Tibial artery (tissue), 4 donors: ENCODE measurements around the gene SMIM43.
"Not testable (repeated sequence)": the region's sequence is repeated elsewhere in the genome, so short reads cannot be mapped to it uniquely, and the experiment has no call there.

ENCODE experiments used
- DNase-seq, 2 donors: peaks; one replicate each; pipeline ENCODE4 v3.0.0-alpha.2; 2019
- H3K27ac ChIP-seq, 2 donors: fragments of 200-600 bp; sonication (generic) in 1 of 2; 1 replicate in 1 of 2; 2 replicates in 1 of 2; pipeline ENCODE4 v1.5.1; 2018 to 2019; ENCODE audit warnings: mild to moderate bottlenecking in 1 of 2
- H3K27me3 ChIP-seq, 2 donors: fragments of 200-600 bp; sonication (generic) in 1 of 2; one replicate each; pipeline versions ENCODE4 v1.5.1 to v1.6.0; 2016 to 2019
- H3K36me3 ChIP-seq, 3 donors: fragments of 200-600 bp; sonication (generic) in 2 of 3; one replicate each; pipeline ENCODE4 v1.5.1; 2016 to 2019; ENCODE audit warnings: mild to moderate bottlenecking in 2 of 3
- H3K4me1 ChIP-seq, 4 donors: fragments of 200-600 bp; sonication (generic) in 2 of 4; 1 replicate in 3 of 4; 2 replicates in 1 of 4; pipeline ENCODE4 v1.5.1; 2016 to 2019
- H3K4me3 ChIP-seq, 2 donors: fragments of 200-600 bp; sonication (generic) in 1 of 2; 1 replicate in 1 of 2; 2 replicates in 1 of 2; pipeline ENCODE4 v1.5.1; 2018 to 2019; ENCODE audit warnings: mild to moderate bottlenecking in 2 of 2
- H3K9me3 ChIP-seq, 3 donors: fragments of 200-600 bp; sonication (generic) in 1 of 3; one replicate each; pipeline ENCODE4 v1.5.1; 2016 to 2019
- intact Hi-C: fragments of 100-400 bp; cut with DNase I; formaldehyde crosslinking; loops from one replicate; pipeline ENCODE4 v1.15.0; 2023; ENCODE audit warnings: low total_unique reads
- TF ChIP-seq, protein P1 (sequence below), 2 experiments: fragments of 200-600 bp in 1 of 2; fragments of 450-650 bp in 1 of 2; IDR thresholded peaks; one replicate each; pipeline ENCODE4 v1.5.1; 2017 to 2019; ENCODE audit warnings: antibody characterized with exemption in 2 of 2, mild to moderate bottlenecking in 1 of 2, moderate library complexity in 1 of 2

Gene SMIM43

DNA sequence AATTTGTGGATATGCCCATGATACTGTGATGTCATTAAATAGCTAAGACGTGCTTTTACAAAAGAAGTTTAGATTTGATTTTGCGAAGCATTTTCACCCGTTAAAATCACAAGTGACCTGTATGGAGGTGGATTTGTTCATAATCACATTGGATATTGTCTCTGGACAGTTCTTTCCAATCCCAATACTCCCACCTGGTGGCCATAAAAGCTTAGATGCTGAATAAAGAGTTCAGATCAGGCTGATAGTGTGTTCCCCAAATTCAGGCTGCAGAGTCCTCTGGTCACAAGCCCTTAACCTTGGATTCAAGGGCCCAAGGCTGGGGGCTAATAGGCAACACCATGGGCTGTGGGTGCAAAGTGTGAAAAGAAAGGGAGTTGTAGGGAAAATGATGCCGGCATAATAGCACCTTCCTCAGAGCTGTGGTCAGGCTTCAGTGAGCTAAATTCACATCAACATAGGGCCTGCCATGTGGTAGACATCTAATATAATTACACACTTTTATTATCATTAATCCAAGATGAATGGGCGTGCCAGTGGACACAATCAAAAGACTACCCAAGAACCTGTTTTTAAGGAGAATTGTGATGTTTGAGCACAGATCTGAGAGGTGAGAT lies 28.1 kb downstream of the SMIM43 start:
- Histone ChIP-seq H3K27ac (no peak overlapping the region), H3K4me1 (no peaks in the 10 kb centered on the region), H3K27me3 (peaks cover 0 to 3% of the 10 kb centered on the region in 2 donors), H3K4me3 (no peak overlapping the region), H3K9me3 (no peaks in the 10 kb centered on the region), H3K36me3 (no peaks in the 10 kb centered on the region)
- TF ChIP-seq, protein P1, sequence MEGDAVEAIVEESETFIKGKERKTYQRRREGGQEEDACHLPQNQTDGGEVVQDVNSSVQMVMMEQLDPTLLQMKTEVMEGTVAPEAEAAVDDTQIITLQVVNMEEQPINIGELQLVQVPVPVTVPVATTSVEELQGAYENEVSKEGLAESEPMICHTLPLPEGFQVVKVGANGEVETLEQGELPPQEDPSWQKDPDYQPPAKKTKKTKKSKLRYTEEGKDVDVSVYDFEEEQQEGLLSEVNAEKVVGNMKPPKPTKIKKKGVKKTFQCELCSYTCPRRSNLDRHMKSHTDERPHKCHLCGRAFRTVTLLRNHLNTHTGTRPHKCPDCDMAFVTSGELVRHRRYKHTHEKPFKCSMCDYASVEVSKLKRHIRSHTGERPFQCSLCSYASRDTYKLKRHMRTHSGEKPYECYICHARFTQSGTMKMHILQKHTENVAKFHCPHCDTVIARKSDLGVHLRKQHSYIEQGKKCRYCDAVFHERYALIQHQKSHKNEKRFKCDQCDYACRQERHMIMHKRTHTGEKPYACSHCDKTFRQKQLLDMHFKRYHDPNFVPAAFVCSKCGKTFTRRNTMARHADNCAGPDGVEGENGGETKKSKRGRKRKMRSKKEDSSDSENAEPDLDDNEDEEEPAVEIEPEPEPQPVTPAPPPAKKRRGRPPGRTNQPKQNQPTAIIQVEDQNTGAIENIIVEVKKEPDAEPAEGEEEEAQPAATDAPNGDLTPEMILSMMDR (IDR thresholded peaks at IDR 0.05) = peak; percentile 42 to 47
- intact Hi-C loops = loop anchor here (10.0 kb wide), 1 partner anchor 542 kb away; no protein-coding TSS in a partner anchor
- DNase-seq = peak in 1 of 2 donors; percentile 27

DNA sequence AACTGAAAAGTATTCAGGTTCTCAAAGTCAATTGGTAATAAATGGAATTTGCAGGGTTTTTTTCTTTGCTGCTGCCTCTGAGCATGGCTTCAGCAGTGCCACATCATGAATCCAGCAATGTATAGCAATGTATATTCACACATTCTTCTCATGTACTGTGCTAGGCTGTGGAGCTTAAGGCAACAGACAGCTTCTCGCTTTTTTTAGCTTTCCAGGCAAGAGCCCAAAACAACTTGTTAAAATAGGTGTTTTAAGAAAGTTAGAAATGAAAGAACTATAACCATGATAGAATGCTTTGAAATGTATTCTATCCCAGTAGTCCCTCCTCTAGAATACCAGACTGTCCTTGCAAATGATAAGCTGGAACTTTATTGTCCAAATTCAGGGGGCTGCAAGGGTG lies 30.4 kb downstream of the SMIM43 start:
- Histone ChIP-seq H3K9me3 (no peaks in the 10 kb centered on the region), H3K4me1 (no peaks in the 10 kb centered on the region), H3K36me3 (no peaks in the 10 kb centered on the region), H3K27me3 (peaks cover 0 to 3% of the 10 kb centered on the region in 2 donors), H3K27ac (no peak overlapping the region), H3K4me3 (no peak overlapping the region)
- DNase-seq = no peak
- TF ChIP-seq, protein P1 (IDR thresholded peaks at IDR 0.05) = no peak
- intact Hi-C loops = loop anchor here (10.0 kb wide), 1 partner anchor 540 kb away; no protein-coding TSS in a partner anchor

DNA sequence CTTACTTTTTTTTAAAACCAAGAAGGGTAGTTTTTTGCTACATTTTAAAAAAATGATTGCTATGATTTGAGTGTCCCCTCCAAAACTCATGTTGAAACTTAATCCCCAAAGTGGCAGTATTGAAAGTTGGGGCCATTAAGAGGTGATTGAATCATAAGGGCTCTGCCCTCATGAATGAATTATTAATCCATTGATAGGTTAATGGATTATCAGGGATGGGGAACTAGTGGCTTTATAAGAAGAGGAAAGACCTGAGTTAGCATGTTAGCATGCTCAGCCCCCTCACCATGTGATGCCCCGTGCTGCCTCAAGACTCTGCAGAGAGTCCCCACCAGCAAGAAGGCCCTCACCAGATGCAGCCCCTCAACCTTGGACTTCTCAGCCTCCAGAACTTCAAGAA lies 31.0 kb downstream of the SMIM43 start:
- Histone ChIP-seq H3K27ac (no peak overlapping the region), H3K36me3 (no peaks in the 10 kb centered on the region), H3K27me3 (peaks cover 0 to 3% of the 10 kb centered on the region in 2 donors), H3K4me3 (no peak overlapping the region), H3K9me3 (no peaks in the 10 kb centered on the region), H3K4me1 (no peaks in the 10 kb centered on the region)
- intact Hi-C loops = loop anchor here (10.0 kb wide), 1 partner anchor 539 kb away; no protein-coding TSS in a partner anchor
- TF ChIP-seq, protein P1 (IDR thresholded peaks at IDR 0.05) = no peak
- no peak for DNase-seq

DNA sequence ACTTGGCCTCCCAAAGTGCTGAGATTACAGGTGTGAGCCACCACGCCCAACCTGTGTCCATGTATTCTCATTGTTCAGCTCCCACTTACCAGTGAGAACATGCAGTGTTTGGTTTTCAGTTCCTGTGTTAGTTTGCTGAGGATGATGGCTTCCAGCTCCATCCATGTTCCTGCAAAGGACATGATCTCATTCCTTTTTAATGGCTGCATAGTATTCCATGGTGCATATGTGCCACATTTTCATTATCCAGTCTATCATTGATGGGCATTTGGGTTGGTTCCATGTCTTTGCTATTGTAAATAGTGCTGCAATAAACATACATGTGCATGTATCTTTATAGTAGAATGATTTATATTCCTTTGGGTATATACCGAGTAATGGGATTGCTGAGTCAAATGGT lies 35.2 kb downstream of the SMIM43 start:
- not testable (repeated sequence) for H3K4me3 ChIP-seq, H3K27ac ChIP-seq, H3K4me1 ChIP-seq, H3K36me3 ChIP-seq, H3K9me3 ChIP-seq, DNase-seq, H3K27me3 ChIP-seq
- intact Hi-C loops = loop anchor here (5.0 to 10.0 kb wide), 2 partner anchors 362 to 535 kb away; no protein-coding TSS in a partner anchor

DNA sequence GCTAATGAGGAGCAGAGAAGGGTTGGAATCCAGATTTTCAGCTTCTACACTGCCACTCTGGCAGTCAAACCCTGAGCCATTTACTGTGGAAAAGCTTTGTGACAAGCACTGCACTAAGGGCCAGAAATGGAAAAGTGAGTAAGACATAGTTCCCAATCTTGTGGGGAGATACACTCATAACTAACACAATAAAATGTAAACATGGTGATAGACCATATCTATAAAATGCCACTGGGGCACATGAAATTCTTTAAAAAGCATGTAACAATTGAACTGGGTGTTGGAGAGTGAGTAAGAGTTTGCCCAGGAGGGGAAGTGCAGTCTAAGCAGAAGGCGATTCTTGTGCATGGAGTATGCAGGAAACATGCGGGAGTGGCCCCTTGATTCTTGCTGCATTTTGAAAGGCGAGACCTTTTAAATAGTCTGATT lies 36.2 kb downstream of the SMIM43 start:
- no peaks in the 10 kb centered on the region for H3K9me3 ChIP-seq
- peaks cover 0 to 3% of the 10 kb centered on the region in 2 donors for H3K27me3 ChIP-seq
- no peak overlapping the region for H3K27ac ChIP-seq
- intact Hi-C loops = loop anchor here (5.0 kb wide), 1 partner anchor 362 kb away; no protein-coding TSS in a partner anchor
- no peak overlapping the region for H3K4me3 ChIP-seq
- no peak for DNase-seq
- no peaks in the 10 kb centered on the region for H3K4me1 ChIP-seq
- TF ChIP-seq, protein P1 (IDR thresholded peaks at IDR 0.05) = no peak
- no peaks in the 10 kb centered on the region for H3K36me3 ChIP-seq

DNA sequence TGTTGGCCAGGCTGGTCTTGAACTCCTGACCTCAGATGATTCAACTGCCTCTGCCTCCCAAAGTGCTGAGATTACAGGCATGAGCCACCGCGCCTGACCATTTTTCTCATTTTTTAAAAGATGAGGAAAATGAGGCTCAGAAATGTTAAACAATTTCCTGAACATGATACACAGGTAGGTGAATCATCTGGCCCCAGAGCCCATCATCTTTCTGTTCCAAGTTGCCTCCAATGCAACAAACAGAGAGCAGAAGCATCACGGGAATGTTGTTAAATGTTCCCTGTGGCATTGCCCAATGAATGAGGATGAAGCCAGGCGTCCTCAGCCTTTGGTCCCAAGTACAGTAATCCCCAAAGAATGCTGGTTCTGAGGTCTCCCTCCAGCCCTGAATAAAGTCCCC lies 36.9 kb downstream of the SMIM43 start:
- no peak overlapping the region for H3K27ac ChIP-seq
- no peaks in the 10 kb centered on the region for H3K9me3 ChIP-seq
- peaks cover 0 to 3% of the 10 kb centered on the region in 2 donors for H3K27me3 ChIP-seq
- DNase-seq = no peak
- intact Hi-C loops = loop anchor here (5.0 kb wide), 1 partner anchor 361 kb away; no protein-coding TSS in a partner anchor
- H3K36me3 ChIP-seq = no peaks in the 10 kb centered on the region
- no peaks in the 10 kb centered on the region for H3K4me1 ChIP-seq
- TF ChIP-seq, protein P1 (IDR thresholded peaks at IDR 0.05) = no peak
- no peak overlapping the region for H3K4me3 ChIP-seq
